SJCRH30 (cell line): ENCODE data around the gene DNAJC15. TPM values are rescaled to one million over a fixed set of nuclear protein-coding genes. Genes with fewer than 3 reads are reported as not detected.

Experiments used
- DNase-seq, 2 experiments: peaks; one replicate each; pipeline ENCODE4 v3.0.0-alpha.2; 2015 to 2020
- H3K27ac ChIP-seq: fragments of 250-450 bp; sonication (Bioruptor Pico); 2 replicates; pipeline ENCODE4 v1.5.1; 2020; ENCODE audit warnings: mild to moderate bottlenecking, moderate library complexity
- H3K27me3 ChIP-seq: fragments of 250-450 bp; sonication (Bioruptor Pico); 2 replicates; pipeline ENCODE4 v1.5.1; 2020; ENCODE audit warnings: mild to moderate bottlenecking, moderate library complexity
- H3K36me3 ChIP-seq: fragments of 250-450 bp; sonication (Bioruptor Pico); 2 replicates; pipeline ENCODE4 v1.5.1; 2020; ENCODE audit warnings: mild to moderate bottlenecking, moderate library complexity
- H3K4me1 ChIP-seq: fragments of 250-450 bp; sonication (Bioruptor Pico); 2 replicates; pipeline ENCODE4 v1.5.1; 2020; ENCODE audit warnings: mild to moderate bottlenecking, moderate library complexity
- H3K4me3 ChIP-seq: fragments of 250-450 bp; sonication (Bioruptor Pico); 2 replicates; pipeline ENCODE4 v1.5.1; 2020; ENCODE audit warnings: mild to moderate bottlenecking, moderate library complexity
- H3K9me3 ChIP-seq: fragments of 250-450 bp; sonication (Bioruptor Pico); replicated peaks from 2 replicates; pipeline ENCODE4 v1.5.1; 2020; ENCODE audit warnings: mild to moderate bottlenecking, moderate library complexity
- total RNA-seq: library from RNA; depleted of rRNA; stranded (reverse); fragments of >200 nt; shearing (Covaris generic); gene quantifications from 2 replicates; pipeline ENCODE4 v1.2.3, GENCODE V29; 2014

The DNAJC15 gene
- total RNA-seq, 1 experiment from 2014 or later, result 10.1 TPM

DNA sequence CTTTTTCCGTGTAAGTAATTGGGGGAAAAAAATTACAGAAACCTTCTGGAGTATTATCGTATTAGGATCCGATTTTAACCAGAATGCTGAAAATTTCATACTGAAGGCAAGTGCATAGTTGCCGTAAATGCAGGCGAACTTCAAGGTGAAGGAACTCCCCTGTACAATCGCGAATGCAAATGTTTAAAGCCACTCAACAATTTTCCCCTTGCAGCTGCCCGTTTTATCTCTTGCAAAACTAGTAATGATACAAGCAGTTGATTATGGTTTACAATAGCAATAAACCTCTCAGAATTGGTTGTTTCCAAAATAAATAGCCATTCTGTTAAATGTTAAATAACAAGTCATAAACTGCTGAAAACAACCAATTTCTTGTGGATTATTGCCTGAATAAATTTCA, 105.7 kb downstream of the DNAJC15 start:
- no peak overlapping the region for H3K4me3 ChIP-seq
- no peaks in the 10 kb centered on the region for H3K36me3 ChIP-seq
- peaks cover 24% of the 10 kb centered on the region for H3K4me1 ChIP-seq
- no peak overlapping the region for H3K27ac ChIP-seq
- no peaks in the 10 kb centered on the region for H3K27me3 ChIP-seq
- no peak for DNase-seq
- no peaks in the 10 kb centered on the region for H3K9me3 ChIP-seq

DNA sequence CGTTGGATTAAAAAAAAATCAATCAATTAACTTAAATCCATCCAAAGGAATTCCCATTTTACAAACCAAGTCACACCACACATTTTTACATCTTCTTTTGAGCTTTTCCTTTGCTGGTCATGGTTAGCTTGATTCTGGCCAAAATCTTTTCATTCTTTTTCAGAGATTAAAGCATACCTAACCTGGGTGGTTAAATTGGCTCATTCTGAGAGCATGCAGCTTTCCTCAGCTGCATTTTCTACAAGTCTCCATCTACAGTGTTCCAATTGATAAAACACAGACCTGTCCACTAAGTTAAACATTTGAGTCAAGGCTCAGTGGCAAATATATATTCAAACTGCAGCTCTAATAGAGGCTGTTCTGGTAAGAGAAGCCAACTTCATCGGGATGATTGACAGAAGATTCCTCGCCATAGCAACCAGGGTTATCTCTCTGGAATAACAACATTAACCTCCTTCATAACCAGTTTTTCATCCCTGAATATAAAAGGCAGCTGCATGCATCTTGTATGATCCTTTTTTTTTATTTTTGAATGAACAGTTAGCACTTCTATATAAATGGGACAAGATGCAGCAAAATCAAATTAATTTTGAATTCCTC, 106.2 kb downstream of the DNAJC15 start:
- Histone ChIP-seq H3K4me1 (peaks cover 27% of the 10 kb centered on the region), H3K4me3 (no peak overlapping the region), H3K27me3 (no peaks in the 10 kb centered on the region), H3K36me3 (no peaks in the 10 kb centered on the region), H3K27ac (no peak overlapping the region), H3K9me3 (no peaks in the 10 kb centered on the region)
- DNase-seq, result no peak

DNA sequence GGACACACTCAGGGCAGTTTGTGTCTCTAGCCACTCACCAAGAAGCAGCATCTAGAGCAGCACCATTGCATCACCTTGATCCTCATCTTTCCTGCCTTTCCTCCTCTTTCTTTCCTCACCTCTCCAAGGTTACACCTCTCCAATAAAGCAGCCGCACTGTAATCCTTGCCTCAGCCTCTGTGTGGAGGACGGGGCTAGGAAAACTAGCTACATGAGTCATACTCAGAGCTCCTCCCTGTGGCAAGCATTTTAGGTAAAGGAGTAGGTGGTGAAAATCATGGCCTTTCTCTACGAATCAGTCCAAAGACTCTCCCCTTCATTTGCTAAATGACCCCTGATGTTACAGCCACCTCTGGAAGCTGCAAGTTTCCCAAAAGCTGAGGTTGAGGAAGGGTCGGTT, 108.9 kb downstream of the DNAJC15 start:
- H3K36me3 ChIP-seq, result no peaks in the 10 kb centered on the region
- H3K9me3 ChIP-seq, result no peaks in the 10 kb centered on the region
- H3K27me3 ChIP-seq, result no peaks in the 10 kb centered on the region
- peaks cover 32% of the 10 kb centered on the region for H3K4me1 ChIP-seq
- H3K4me3 ChIP-seq, result no peak overlapping the region
- H3K27ac ChIP-seq, result no peak overlapping the region
- peak; percentile 32 to 54 for DNase-seq

DNA sequence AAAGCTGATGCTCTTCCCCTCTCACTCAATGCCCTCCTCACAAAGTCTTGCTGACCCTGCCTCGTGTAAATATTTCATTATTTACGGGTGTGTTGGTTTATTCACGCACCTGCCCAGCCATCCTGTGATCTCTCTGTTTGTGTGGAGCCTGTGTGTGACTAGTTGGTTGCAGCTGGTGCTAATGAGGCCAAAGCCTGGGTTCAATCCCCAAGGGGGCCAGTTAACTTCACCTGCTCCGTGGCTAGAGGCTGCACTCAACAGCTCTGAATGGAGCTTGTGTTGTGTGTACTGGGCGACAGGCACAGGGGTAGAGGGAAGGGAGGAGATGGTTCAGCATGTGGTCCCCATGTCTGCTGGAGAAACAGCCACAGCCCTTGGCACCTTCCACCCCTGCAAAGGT, 109.5 kb downstream of the DNAJC15 start:
- Histone ChIP-seq H3K9me3 (no peaks in the 10 kb centered on the region), H3K4me1 (peaks cover 28% of the 10 kb centered on the region), H3K36me3 (no peaks in the 10 kb centered on the region), H3K27me3 (no peaks in the 10 kb centered on the region), H3K27ac (no peak overlapping the region), H3K4me3 (no peak overlapping the region)
- DNase-seq, result peak; percentile 70 to 85

DNA sequence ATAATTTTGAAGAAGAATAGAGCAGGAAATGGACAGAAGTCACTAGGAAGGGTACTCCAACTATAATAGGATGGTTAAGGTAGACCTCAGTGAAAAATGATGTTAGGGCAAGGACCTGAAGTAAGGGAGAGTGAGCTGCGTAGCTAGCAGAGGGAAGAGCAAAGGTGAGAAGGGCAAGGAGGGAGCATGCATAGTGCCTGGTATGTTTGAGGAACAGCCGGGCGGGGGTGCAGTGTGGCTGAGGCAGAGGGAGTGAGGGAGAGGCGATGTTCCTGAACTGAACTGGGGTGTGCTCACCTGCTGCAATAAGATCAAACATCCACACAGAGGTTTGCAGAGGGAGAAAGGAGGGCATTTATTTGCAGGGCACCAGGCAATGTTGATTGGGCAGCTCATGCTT, 110.4 kb downstream of the DNAJC15 start:
- Histone ChIP-seq H3K4me3 (no peak overlapping the region), H3K27ac (no peak overlapping the region), H3K27me3 (no peaks in the 10 kb centered on the region), H3K4me1 (peaks cover 24% of the 10 kb centered on the region), H3K36me3 (no peaks in the 10 kb centered on the region), H3K9me3 (no peaks in the 10 kb centered on the region)
- DNase-seq, result no peak

DNA sequence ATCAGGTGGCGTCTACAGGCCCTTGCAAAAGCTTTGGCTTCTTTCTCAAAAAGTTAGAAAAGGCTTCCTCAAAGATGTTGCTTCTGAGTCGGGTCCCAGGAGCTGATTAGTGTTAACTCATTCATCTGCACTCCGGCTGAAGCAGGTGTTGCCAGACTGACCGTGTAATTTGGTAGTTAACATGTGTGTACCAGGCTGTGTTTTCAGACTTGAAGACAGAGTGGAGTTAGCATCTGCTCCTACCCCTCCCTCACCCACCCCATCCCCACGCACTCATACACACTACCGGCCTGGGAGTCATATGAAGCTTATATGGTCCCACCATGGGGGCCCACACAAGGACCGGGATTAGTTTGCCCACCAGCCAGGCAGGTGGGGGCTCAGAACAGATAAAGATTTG, 111.5 kb downstream of the DNAJC15 start:
- H3K9me3 ChIP-seq, result no peaks in the 10 kb centered on the region
- no peak overlapping the region for H3K4me3 ChIP-seq
- peak; percentile 67 to 82 for DNase-seq
- H3K27ac ChIP-seq, result peak overlapping the region; percentile 58
- no peaks in the 10 kb centered on the region for H3K27me3 ChIP-seq
- peaks cover 24% of the 10 kb centered on the region for H3K4me1 ChIP-seq
- H3K36me3 ChIP-seq, result no peaks in the 10 kb centered on the region

DNA sequence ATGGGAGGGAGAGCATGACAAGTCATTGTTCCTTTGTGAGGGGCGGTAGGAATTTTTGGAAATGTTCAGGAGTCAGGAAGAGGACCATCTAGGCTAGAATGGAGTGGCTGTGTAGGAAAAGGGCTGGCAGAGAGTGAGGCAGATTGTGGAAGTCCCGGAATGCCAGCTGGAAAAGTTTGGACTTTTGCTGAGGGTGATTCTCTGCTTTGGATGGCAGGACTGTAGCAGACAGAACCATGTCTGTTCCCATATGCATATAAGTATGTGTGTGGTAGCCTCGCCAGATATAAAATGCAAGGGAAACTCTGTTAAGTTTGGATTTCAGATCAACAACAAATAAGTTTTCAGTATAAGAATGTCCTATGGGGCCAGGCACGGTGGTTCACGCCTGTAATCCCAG, 112.1 kb downstream of the DNAJC15 start:
- H3K27ac ChIP-seq, result peak overlapping the region; percentile 58
- no peak for DNase-seq
- no peak overlapping the region for H3K4me3 ChIP-seq
- peaks cover 24% of the 10 kb centered on the region for H3K4me1 ChIP-seq
- no peaks in the 10 kb centered on the region for H3K9me3 ChIP-seq
- no peaks in the 10 kb centered on the region for H3K36me3 ChIP-seq
- no peaks in the 10 kb centered on the region for H3K27me3 ChIP-seq

DNA sequence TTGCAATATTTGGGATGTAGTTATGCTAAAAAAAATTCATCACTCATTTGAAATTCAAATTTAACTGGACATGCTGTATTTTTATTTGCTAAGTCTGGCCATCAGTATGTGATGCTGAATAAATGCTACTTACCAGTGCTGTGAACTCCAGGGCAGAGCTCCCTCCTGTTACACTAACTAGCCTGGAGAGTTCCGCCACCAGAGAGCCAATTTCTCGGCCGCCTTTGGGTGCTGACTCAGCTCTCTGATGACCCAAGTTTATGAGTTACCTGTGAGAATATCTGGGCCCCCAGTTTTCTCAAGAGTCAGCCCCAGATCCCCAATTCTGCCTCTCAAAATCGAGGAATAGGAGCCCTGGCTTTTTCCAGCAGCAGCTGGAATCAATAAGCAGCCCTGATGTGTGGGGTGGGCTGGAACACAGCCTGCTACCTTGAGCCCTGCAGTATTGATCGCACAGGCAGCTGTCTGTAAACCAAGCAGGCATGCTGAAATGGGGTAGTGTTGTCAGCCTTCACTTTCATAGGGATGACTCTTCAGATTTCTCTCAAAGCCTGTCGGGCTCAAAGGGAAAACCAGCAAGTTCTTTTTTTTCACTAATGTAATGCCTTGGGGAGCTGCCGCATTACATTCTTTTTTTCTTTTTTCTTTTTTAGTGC, 113.7 kb downstream of the DNAJC15 start:
- H3K27me3 ChIP-seq, result no peaks in the 10 kb centered on the region
- H3K9me3 ChIP-seq, result no peaks in the 10 kb centered on the region
- H3K27ac ChIP-seq, result no peak overlapping the region
- no peak for DNase-seq
- no peaks in the 10 kb centered on the region for H3K36me3 ChIP-seq
- no peak overlapping the region for H3K4me3 ChIP-seq
- H3K4me1 ChIP-seq, result peaks cover 24% of the 10 kb centered on the region

DNA sequence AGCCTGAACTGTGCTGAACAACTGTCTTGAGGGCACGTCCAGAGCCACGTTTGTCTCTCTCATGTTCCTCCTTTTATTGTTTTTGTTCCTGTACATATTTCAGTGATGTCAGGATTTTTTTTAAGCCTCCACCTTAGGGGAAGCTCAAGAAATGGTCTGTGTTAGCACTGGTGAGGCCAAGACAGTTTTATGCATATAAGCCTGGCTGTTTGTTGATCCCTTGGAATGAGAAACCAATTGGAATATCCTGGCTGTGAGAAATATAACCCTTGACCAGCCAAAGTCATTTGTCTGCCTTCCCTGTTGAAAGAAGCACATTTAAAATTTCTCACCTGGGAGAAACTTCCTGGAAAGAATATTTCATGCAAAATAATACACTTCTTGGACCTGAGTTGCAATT, 115.8 kb downstream of the DNAJC15 start:
- H3K27ac ChIP-seq, result no peak overlapping the region
- H3K27me3 ChIP-seq, result no peaks in the 10 kb centered on the region
- no peak for DNase-seq
- no peak overlapping the region for H3K4me3 ChIP-seq
- peaks cover 14% of the 10 kb centered on the region for H3K4me1 ChIP-seq
- no peaks in the 10 kb centered on the region for H3K9me3 ChIP-seq
- no peaks in the 10 kb centered on the region for H3K36me3 ChIP-seq

DNA sequence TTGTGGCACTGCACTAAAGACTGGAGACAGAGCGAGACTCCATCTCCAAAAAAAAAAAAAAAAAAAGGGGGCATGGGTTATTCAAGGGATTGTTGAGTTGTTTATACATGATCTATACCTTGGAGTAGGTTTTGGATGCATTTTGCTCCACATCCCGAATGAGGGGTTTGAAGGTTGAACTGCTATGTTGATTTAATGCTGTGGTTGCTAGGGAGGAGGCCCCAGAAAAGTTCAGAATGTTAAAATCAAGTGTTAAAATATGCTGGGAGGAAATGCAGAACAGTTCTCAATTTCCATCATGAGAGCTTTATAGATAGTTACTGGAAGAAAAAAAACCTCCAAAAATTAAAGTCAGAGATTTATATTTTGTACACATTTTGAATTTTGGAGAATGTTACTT, 116.5 kb downstream of the DNAJC15 start:
- no peak for DNase-seq
- Histone ChIP-seq H3K4me1 (peaks cover 7% of the 10 kb centered on the region), H3K4me3 (no peak overlapping the region), H3K27ac (no peak overlapping the region), H3K36me3 (no peaks in the 10 kb centered on the region), H3K9me3 (no peaks in the 10 kb centered on the region), H3K27me3 (no peaks in the 10 kb centered on the region)

DNA sequence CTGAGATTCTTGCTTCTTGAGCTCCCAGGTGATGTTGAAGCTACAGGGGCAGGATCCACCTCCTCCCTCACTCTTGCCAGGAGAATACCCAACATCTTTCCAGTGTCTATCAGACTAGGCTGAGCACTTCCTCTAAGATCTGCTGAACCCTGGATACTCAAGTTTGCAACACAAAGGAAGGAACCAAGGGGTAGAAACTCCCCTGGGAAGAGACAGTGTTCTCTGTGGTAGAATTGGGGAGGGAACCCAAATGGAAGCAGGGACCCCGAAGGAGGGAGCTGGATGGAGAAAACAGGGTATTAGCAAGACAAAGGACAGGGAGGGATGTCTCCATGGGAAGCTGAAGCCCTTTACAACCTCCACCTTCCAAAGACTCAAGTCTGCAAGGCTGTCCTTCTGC, 117.6 kb downstream of the DNAJC15 start:
- Histone ChIP-seq H3K9me3 (no peaks in the 10 kb centered on the region), H3K27me3 (no peaks in the 10 kb centered on the region), H3K4me3 (no peak overlapping the region), H3K36me3 (no peaks in the 10 kb centered on the region), H3K4me1 (no peaks in the 10 kb centered on the region), H3K27ac (no peak overlapping the region)
- DNase-seq, result no peak

DNA sequence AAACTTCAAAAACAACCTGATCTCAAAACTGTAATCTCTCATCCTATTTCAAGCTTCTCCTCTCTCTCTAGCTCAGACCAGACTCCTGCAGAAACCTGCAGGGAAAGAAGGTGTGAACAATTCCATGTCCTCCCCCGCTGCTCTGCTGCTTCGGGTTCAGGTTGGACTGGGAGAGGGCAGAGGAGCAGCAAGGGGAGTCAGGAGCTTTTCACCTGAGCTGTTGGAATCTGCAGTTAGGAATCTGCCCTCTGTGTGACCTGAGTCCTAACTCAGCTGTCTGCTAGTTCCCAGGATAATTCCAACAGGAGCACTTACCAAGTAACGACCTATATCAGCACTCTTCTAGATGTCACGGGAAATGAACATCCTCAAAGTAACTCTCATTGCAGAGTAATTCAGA, 118.3 kb downstream of the DNAJC15 start:
- no peaks in the 10 kb centered on the region for H3K4me1 ChIP-seq
- H3K9me3 ChIP-seq, result no peaks in the 10 kb centered on the region
- H3K27ac ChIP-seq, result no peak overlapping the region
- no peaks in the 10 kb centered on the region for H3K27me3 ChIP-seq
- no peak for DNase-seq
- H3K36me3 ChIP-seq, result no peaks in the 10 kb centered on the region
- H3K4me3 ChIP-seq, result no peak overlapping the region

DNA sequence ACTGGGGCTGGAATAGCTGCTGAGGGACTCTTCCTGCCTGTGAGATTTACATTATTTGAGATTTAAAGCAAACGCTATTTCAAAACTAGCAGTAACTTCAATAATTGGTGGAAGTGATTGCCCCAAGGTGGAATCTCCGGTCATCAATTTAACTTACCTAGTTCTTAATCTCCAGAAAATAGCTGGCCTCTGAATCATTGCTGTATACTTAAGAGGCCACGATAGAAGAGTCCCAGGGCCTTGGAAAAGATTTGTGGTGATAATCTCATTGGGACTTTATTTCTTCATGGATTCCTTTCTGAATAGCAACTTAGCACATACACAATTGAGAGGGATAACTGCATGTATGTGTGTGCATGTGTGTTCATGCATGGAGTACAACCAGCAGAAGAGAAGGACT, 120.2 kb downstream of the DNAJC15 start:
- Histone ChIP-seq H3K9me3 (no peaks in the 10 kb centered on the region), H3K4me3 (no peak overlapping the region), H3K36me3 (no peaks in the 10 kb centered on the region), H3K27ac (no peak overlapping the region), H3K27me3 (no peaks in the 10 kb centered on the region), H3K4me1 (no peaks in the 10 kb centered on the region)
- DNase-seq, result no peak

DNA sequence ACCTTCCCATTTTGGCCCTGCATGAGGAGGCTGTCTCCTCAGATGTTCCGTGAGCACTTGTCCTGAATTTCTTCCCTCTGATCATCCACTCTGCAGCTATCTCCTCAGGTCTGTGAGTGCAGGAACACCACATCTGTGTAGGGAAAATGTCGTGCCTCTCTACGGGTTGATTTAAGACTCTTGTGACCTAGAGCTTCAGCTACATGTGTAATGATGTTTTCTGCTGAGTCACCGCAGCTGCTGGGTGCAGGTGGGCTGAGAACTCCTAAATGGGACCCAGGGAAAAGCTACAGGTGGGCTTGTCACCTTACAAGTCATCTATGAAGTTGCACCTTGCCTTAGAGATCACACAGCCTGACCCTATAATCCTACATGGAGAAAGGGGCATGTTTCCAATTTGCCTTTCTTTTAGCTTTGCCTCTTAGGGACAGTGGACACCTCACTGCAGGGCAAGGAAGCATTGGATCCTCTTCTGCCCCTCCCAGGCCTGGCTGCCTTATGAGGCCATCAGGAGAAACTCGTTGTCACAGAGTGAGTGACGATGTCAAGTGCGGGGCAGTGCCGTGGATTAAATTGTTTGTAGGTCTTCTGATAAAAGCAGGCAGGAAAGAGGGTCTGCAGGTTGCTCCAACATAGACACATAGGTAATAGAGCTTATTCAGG, 122.3 kb downstream of the DNAJC15 start:
- no peaks in the 10 kb centered on the region for H3K36me3 ChIP-seq
- DNase-seq, result no peak
- no peak overlapping the region for H3K4me3 ChIP-seq
- no peaks in the 10 kb centered on the region for H3K9me3 ChIP-seq
- H3K27ac ChIP-seq, result no peak overlapping the region
- H3K4me1 ChIP-seq, result no peaks in the 10 kb centered on the region
- no peaks in the 10 kb centered on the region for H3K27me3 ChIP-seq

DNA sequence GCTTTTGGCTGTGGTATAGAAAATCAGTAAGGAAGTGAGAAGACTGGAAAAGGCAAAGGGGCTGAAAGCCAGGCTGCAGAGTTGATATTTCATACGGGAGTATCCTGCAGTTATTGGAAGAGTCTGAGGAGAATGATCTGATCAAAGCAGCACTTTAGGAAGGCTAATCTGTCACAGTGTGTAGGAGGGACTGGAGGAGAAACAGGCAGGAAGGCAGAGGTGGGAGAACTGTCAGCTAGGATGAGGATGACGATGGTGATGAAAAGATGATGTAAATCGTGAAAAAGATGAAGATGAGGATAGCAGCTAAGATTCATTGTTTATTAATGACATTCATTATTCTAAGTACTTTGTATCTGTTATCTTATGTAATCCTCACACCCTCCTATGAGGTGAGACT, 123.0 kb downstream of the DNAJC15 start:
- Histone ChIP-seq H3K27me3 (no peaks in the 10 kb centered on the region), H3K9me3 (no peaks in the 10 kb centered on the region), H3K27ac (no peak overlapping the region), H3K4me3 (no peak overlapping the region), H3K36me3 (no peaks in the 10 kb centered on the region), H3K4me1 (no peaks in the 10 kb centered on the region)
- DNase-seq, result no peak
